Naive thymus-derived CD8-positive, alpha-beta T cell (primary cell): ENCODE results near the gene NFE2L2. TPM values are rescaled to one million over a fixed set of nuclear protein-coding genes. Genes with fewer than 3 reads are reported as not detected.

Source experiments
- ATAC-seq, 2 donors: fragments of 150-1000 bp; cut with Tn5 transposase in 1 of 2; sonication (Bioruptor Pico), chemical (Tn5 transposase) in 1 of 2; 1 replicate in 1 of 2; 2 replicates in 1 of 2; pipeline ENCODE4 v1.10.0; 2021; ENCODE audit warnings: mild to moderate bottlenecking in 2 of 2, moderate library complexity in 2 of 2
- POLR2A ChIA-PET: fragments of 350-600 bp; sonication (Branson Sonifier 250); formaldehyde crosslinking; loops from one replicate; lab custom pipeline; 2021; ENCODE audit warnings: antibody characterized with exemption; lab: Charles Lee
- DNase-seq, 10 donors: peaks; one replicate each; pipeline versions ENCODE4 v3.0.0 to v3.0.0-alpha.2; 2020 to 2022
- H3K27ac Mint-ChIP-seq, 10 donors: one replicate each; pipeline ENCODE4 v1.8.0; 2020 to 2022; ENCODE audit warnings: mild to moderate bottlenecking in 10 of 10, mixed read lengths in 10 of 10, moderate library complexity in 4 of 10, inconsistent platforms in 1 of 10
- H3K27me3 Mint-ChIP-seq, 5 donors: one replicate each; pipeline ENCODE4 v1.8.0; 2021 to 2022; ENCODE audit warnings: mixed read lengths in 5 of 5
- H3K36me3 Mint-ChIP-seq, 3 donors: one replicate each; pipeline ENCODE4 v1.8.0; 2020 to 2022; ENCODE audit warnings: mixed read lengths in 3 of 3, mild to moderate bottlenecking in 2 of 3, inconsistent platforms in 1 of 3
- H3K4me1 Mint-ChIP-seq, 4 donors: one replicate each; pipeline ENCODE4 v1.8.0; 2021 to 2022; ENCODE audit warnings: mixed read lengths in 4 of 4
- H3K4me3 Mint-ChIP-seq, 10 donors: one replicate each; pipeline ENCODE4 v1.8.0; 2020 to 2022; ENCODE audit warnings: mild to moderate bottlenecking in 10 of 10, mixed read lengths in 10 of 10, moderate library complexity in 6 of 10, inconsistent platforms in 1 of 10
- H3K9me3 Mint-ChIP-seq, 9 donors: one replicate each; pipeline ENCODE4 v1.8.0; 2020 to 2022; ENCODE audit warnings: mixed read lengths in 9 of 9, mild to moderate bottlenecking in 3 of 9, inconsistent platforms in 1 of 9, moderate library complexity in 1 of 9
- polyA plus RNA-seq, 3 donors: library from polyadenylated mRNA; unstranded; fragments of 300-500 nt; fragmentation: Illumina TruSeq; gene quantifications; one replicate each; pipeline ENCODE4 v1.2.3, GENCODE V29; 2021
- total RNA-seq, 8 experiments: library from RNA in 2 of 8; stranded (reverse) in 2 of 8; gene quantifications; one replicate each; pipeline ENCODE4 v1.2.3 and lab custom pipeline; 2021 to 2026

Gene NFE2L2
- total and polyA plus RNA-seq, 5 experiments from 2014 or later: 48.2 to 96.9 (median 57.8) TPM

DNA sequence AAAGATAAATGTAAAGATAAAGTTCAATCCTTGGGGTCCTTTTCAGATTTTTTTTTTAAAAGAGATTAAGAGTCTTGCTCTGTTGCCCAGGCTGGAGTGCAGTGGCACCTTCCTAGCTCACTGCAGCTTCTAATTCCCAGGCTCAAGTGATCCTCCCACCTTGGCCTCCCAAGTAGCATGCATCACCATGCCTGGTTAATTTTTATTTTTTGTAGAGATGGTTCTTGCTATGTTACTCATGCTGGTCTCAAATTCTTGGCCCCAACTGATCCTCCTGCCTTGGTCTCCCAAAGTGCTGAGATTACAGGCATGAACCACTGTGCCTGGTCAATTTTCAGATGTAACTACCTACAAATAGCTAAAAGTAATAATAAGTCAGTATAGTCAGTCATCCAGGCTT, 21.1 kb downstream of the NFE2L2 start:
- Mint-ChIP-seq H3K27me3 (no peaks in the 10 kb centered on the region), H3K36me3 (peaks cover 0 to 34% (median 7%) of the 10 kb centered on the region in 3 donors)
- ATAC-seq: no peak

DNA sequence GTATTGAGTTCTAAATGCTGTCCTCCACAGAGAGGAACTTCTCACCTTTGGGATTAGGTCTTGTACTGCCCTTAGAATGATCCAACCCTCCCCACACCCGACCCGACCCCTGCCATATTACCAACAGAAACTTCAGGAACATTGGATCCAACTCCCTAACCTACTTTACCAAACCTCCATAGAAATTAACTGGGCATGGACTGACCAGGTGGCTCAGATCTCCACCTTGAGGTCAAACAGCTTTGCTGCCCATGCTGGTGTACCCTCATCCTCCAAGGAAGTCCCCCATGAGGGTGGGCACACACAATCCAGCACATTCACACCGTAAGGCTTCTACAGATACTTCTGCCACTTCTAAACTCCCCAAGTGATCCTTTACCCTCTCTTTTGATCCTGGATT, 21.5 kb downstream of the NFE2L2 start:
- Mint-ChIP-seq H3K9me3 (no peaks in the 10 kb centered on the region), H3K4me3 (peak overlapping the region in 9 of 10 donors; percentile 45 to 84 (median 57))
- POLR2A ChIA-PET: interaction anchor here (0.7 to 1.1 kb wide), 3 partner anchors 16 to 31 kb away, joined by 3 to 4 read pairs (median 4); no protein-coding TSS in a partner anchor

More for the DNA sequence above, 21.1 kb downstream of the NFE2L2 start:
- peaks cover 35 to 94% (median 93%) of the 10 kb centered on the region in 4 donors for H3K4me1 Mint-ChIP-seq
- peak overlapping the region; percentile 56 to 92 (median 85) for H3K27ac Mint-ChIP-seq
- H3K4me3 Mint-ChIP-seq: peak overlapping the region in 8 of 10 donors; percentile 42 to 84 (median 58)
- POLR2A ChIA-PET: interaction anchor here (0.7 to 1.1 kb wide), 4 partner anchors 15 to 32 kb away, joined by 3 to 4 read pairs (median 4); partner anchors contain the start of gene NFE2L2
- no peak for DNase-seq
- H3K9me3 Mint-ChIP-seq: no peaks in the 10 kb centered on the region

DNA sequence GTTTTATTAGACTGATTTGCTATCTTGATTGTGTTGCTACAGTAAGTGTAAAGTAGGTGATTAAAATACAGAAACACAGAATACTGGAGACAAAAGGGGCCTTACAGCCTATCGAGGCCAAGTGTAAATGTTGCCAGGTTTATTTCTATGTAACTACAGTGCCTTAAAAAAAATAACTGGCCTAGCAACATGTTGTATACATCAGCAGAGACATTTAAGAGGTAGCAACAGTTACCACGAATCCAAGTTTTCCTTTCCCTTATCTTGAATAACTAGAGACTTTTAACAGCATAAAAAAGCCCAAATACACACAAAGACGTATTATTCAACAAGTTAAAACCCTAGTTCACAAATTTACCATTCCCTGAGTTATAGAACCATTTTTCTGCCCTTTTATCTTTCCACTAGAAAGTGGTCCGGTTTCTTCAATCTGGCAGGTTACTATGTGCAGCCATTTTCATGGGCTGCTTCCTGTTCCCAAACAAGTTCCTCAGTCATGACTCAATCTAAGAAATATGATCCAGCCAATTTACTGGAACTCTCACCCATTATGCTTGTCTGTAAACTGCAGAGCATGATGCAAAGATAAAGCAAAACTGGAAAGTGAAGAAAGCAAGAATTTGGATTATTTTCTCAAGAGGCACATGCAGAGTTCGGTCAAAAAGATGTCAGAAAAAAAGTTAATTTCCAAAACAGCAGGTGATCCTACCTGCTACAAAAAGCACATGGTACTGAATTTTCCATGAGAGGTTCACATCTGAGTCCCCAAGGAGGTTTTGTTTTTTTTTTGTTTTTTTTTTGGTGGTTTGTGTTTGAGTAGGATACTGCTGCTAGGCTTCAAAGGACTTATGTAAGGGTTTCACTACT, 22.2 kb downstream of the NFE2L2 start:
- peak; percentile 26 to 35 for ATAC-seq
- DNase-seq: no peak
- Mint-ChIP-seq H3K9me3 (no peaks in the 10 kb centered on the region), H3K4me1 (peaks cover 35 to 95% (median 94%) of the 10 kb centered on the region in 4 donors), H3K36me3 (peaks cover 0 to 27% (median 7%) of the 10 kb centered on the region in 3 donors), H3K27me3 (no peaks in the 10 kb centered on the region), H3K27ac (peak overlapping the region; percentile 53 to 94 (median 86)), H3K4me3 (peak overlapping the region in 9 of 10 donors; percentile 45 to 84 (median 57))
- POLR2A ChIA-PET: interaction anchor here (0.9 to 1.0 kb wide), 2 partner anchors 12 to 17 kb away, joined by 3 to 4 read pairs; no protein-coding TSS in a partner anchor

More for the DNA sequence above, 21.5 kb downstream of the NFE2L2 start:
- Mint-ChIP-seq H3K27me3 (no peaks in the 10 kb centered on the region), H3K4me1 (peaks cover 35 to 96% (median 95%) of the 10 kb centered on the region in 4 donors), H3K27ac (peak overlapping the region; percentile 72 to 92 (median 86)), H3K36me3 (peaks cover 0 to 32% (median 7%) of the 10 kb centered on the region in 3 donors)
- DNase-seq (no peak), ATAC-seq (no peak)

DNA sequence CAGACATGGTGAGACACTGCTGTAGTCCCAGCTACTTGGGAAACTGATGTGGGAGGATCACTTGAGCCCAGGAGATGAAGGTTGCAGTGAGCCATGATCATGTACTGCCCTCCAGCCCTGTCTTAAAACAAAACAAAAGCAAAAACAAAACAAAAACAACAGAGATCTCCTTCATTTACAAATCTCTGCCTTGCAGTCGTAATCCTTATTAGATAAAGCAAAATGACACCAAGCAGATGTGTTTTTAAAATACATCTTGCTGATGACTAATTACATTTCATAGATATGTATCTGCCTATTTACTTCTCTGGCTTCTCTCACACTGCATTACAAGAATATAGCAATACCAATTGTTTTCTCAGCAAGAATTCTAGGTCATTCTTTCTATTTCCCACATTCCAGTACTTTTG, 22.8 kb downstream of the NFE2L2 start:
- H3K4me3 Mint-ChIP-seq: peak overlapping the region in 9 of 10 donors; percentile 14 to 84 (median 55)
- H3K36me3 Mint-ChIP-seq: peaks cover 0 to 27% (median 7%) of the 10 kb centered on the region in 3 donors
- POLR2A ChIA-PET: interaction anchor here (0.9 to 2.6 kb wide), 4 partner anchors 12 to 24 kb away, joined by 3 to 26 read pairs (median 4); partner anchors contain the start of gene NFE2L2
- no peak for DNase-seq
- H3K9me3 Mint-ChIP-seq: no peaks in the 10 kb centered on the region
- no peak for ATAC-seq
- H3K4me1 Mint-ChIP-seq: peaks cover 32 to 91% (median 90%) of the 10 kb centered on the region in 4 donors
- H3K27me3 Mint-ChIP-seq: no peaks in the 10 kb centered on the region
- H3K27ac Mint-ChIP-seq: peak overlapping the region; percentile 53 to 94 (median 84)

DNA sequence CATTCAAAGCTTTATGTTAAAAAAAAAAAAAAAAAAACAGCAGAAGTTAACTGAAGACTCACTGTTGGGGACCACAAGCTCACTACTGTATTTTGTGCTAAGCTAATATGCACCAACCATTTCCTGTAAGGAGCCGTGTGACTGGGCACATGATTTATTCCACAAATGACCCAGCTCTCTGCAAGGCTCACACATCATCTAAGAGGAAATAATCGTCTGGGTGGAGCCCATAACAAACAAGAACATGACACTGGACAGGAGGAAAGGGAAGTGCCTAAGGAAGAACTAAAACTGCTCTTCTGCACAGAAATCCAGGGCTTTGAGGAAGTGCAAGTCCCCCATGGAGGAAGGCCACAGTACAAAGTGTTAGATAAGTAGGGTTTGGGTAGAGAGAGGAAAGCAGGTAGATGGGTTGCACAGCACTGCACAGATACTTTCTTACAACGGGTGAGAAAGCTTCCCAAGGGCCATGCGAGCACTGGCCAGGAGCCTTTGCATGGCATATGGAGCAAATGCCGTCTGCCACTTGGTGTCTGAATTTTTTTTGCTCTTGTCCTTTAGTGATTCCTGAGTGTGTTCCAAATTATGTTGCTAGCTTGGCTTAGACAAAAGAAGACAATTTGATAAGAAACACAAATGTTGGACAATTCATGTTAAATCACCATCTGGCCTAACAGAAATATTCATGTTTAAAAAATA, 24.4 kb downstream of the NFE2L2 start:
- Mint-ChIP-seq H3K4me3 (peak overlapping the region; percentile 1 to 84 (median 62)), H3K4me1 (peaks cover 36 to 86% (median 85%) of the 10 kb centered on the region in 4 donors), H3K9me3 (no peaks in the 10 kb centered on the region), H3K27me3 (no peaks in the 10 kb centered on the region), H3K27ac (peak overlapping the region; percentile 8 to 94 (median 83)), H3K36me3 (peaks cover 0 to 35% (median 12%) of the 10 kb centered on the region in 3 donors)
- DNase-seq: peak in 3 of 10 donors; percentile 27 to 39 (median 36)
- peak; percentile 65 to 75 for ATAC-seq
- POLR2A ChIA-PET: interaction anchor here (1.0 to 2.6 kb wide), 5 partner anchors 14 to 28 kb away, joined by 3 to 26 read pairs (median 4); partner anchors contain the start of genes HNRNPA3 and NFE2L2

DNA sequence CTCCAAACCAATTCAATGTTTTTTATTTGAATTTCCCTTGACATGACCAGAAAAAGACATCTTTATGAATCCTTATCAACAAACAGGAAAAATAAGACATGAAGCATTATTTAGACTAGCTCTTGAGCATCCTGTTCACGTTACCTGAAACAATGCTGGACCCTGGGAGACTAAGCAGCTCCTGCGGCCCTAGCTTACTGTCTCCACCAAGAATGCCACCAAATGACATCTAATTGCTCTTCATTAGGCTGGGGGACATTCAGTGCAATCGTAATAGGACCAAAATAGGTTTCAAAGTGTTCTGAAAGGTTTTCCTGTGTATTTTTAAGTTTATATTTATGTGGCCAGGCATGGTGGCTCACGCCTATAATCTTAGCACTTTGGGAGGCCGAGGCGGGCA, 25.5 kb downstream of the NFE2L2 start:
- no peaks in the 10 kb centered on the region for H3K27me3 Mint-ChIP-seq
- POLR2A ChIA-PET: interaction anchor here (1.0 to 2.6 kb wide), 4 partner anchors 13 to 25 kb away, joined by 3 to 26 read pairs (median 5); partner anchors contain the start of gene NFE2L2
- no peaks in the 10 kb centered on the region for H3K9me3 Mint-ChIP-seq
- DNase-seq: no peak
- peak overlapping the region in 4 of 10 donors; percentile 2 to 38 (median 15) for H3K4me3 Mint-ChIP-seq
- ATAC-seq: no peak
- peaks cover 0 to 36% (median 14%) of the 10 kb centered on the region in 3 donors for H3K36me3 Mint-ChIP-seq
- peaks cover 35 to 83% (median 82%) of the 10 kb centered on the region in 4 donors for H3K4me1 Mint-ChIP-seq
- peak overlapping the region; percentile 2 to 93 (median 74) for H3K27ac Mint-ChIP-seq

DNA sequence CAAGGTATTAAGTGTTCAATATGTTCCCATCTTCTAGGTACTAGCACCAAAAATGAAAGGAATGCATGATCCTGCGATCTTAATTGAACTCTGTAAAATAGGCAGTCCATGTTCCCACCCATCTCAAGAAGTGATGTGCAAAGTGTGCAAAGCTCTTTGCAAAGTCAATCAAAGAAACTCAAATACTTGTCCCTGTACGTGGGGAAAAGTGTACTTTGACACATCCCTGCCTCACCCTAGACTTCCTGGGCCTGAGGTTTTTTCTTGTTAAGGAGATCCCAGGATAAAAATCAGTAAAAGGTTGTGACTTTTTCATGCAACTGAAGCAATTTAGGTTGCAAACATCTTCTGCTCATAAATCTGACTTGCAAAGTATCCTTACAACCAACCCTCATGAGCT, 26.6 kb downstream of the NFE2L2 start:
- no peak for ATAC-seq
- peak overlapping the region in 9 of 10 donors; percentile 2 to 84 (median 60) for H3K27ac Mint-ChIP-seq
- H3K4me3 Mint-ChIP-seq: no peak overlapping the region
- POLR2A ChIA-PET: interaction anchor here (0.5 to 4.8 kb wide), 3 partner anchors 10 to 26 kb away, joined by 3 to 33 read pairs (median 3); partner anchors contain the start of gene NFE2L2
- H3K9me3 Mint-ChIP-seq: no peaks in the 10 kb centered on the region
- DNase-seq: no peak
- no peaks in the 10 kb centered on the region for H3K27me3 Mint-ChIP-seq
- H3K36me3 Mint-ChIP-seq: peaks cover 0 to 42% (median 16%) of the 10 kb centered on the region in 3 donors
- H3K4me1 Mint-ChIP-seq: peaks cover 29 to 79% (median 77%) of the 10 kb centered on the region in 4 donors

DNA sequence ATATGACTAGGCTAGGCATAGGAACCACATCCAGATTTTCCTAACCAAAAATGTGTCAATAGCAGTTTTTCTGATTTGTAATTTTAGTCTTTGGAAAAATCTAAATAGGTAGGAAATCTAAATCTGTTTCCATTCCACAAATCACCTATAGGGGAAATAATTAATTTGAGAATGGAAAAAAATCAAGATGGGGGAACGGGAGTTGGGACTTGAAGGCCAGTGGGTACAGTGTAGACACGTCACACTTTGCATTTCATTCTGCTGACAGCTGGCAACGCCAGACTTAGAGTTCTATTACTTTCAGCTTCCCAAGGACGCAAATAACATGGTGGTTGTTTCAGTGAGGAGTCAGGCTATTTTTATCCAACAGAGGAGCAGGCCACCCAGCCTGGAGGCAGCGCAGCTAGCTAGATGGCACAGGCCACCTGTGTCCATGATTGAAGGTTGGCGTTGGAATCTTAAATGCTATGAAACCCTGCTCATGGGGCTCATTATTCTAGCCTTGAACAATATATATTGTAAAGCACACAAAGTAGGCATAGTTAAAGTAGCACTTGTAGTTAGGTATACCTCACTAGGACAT, 28.6 kb downstream of the NFE2L2 start:
- Mint-ChIP-seq H3K27me3 (no peaks in the 10 kb centered on the region), H3K4me1 (peaks cover 15 to 66% (median 62%) of the 10 kb centered on the region in 4 donors), H3K9me3 (no peaks in the 10 kb centered on the region), H3K4me3 (no peak overlapping the region), H3K27ac (peak overlapping the region in 8 of 10 donors; percentile 5 to 87 (median 60)), H3K36me3 (peaks cover 0 to 47% (median 26%) of the 10 kb centered on the region in 3 donors)
- POLR2A ChIA-PET: interaction anchor here (1.2 to 4.8 kb wide), 2 partner anchors 17 to 28 kb away, joined by 3 to 33 read pairs; partner anchors contain the start of gene NFE2L2
- DNase-seq (no peak), ATAC-seq (no peak)

DNA sequence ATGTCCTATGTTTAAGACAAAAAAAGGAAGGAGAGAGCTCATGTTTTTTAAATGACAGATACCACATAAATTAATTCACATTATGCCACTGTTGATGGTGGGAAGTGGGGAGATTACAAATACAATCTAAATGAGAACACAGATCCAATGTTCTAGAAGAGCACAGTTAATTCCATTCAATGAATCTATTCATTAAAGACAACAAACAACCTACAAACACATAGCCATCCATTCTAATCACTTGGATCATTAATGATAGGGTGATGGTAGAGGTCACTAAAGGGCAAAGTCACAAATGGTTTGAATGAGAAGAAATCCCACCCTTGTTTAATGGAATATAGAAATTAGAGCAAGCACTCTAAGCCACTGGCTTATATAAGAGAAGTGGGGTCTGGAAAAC, 30.3 kb downstream of the NFE2L2 start:
- DNase-seq (no peak), ATAC-seq (no peak)
- POLR2A ChIA-PET: interaction anchor here (0.6 to 4.8 kb wide), 2 partner anchors 8 to 30 kb away, joined by 3 to 33 read pairs; partner anchors contain the start of gene NFE2L2
- peaks cover 5 to 58% (median 30%) of the 10 kb centered on the region in 3 donors for H3K36me3 Mint-ChIP-seq
- peaks cover 18 to 60% (median 54%) of the 10 kb centered on the region in 4 donors for H3K4me1 Mint-ChIP-seq
- H3K27me3 Mint-ChIP-seq: no peaks in the 10 kb centered on the region
- no peaks in the 10 kb centered on the region for H3K9me3 Mint-ChIP-seq
- H3K27ac Mint-ChIP-seq: peak overlapping the region in 7 of 10 donors; percentile 0 to 70 (median 54)
- H3K4me3 Mint-ChIP-seq: no peak overlapping the region

DNA sequence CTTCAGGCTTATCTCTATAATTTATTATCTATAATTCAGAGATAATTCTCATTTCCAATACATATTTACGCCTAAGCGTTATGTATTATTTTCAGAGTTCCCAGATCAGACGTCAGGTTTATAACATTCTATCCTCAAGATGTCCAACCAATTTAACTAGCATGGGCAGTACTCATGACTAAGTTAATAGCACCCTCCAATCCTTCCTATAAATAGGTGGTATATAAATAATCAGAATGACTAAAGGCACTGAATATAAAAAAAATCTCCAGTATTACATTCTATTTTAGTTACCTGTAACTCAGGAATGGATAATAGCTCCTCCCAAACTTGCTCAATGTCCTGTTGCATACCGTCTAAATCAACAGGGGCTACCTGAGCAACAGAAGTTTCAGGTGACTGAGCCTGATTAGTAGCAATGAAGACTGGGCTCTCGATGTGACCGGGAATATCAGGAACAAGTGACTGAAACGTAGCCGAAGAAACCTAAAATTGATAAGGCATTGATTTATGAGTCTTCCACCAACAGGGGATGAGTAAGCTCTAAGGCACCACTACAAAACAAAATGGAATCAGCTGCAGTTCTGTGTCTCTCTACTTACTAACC, 32.3 kb downstream of the NFE2L2 start:
- no peaks in the 10 kb centered on the region for H3K27me3 Mint-ChIP-seq
- no peak overlapping the region for H3K4me3 Mint-ChIP-seq
- DNase-seq (no peak), ATAC-seq (no peak)
- POLR2A ChIA-PET: interaction anchor here (0.8 to 2.4 kb wide), 2 partner anchors 20 to 32 kb away, joined by 3 to 16 read pairs; partner anchors contain the start of genes HNRNPA3 and NFE2L2
- H3K4me1 Mint-ChIP-seq: peaks cover 26 to 56% (median 48%) of the 10 kb centered on the region in 4 donors
- H3K27ac Mint-ChIP-seq: peak overlapping the region in 7 of 10 donors; percentile 31 to 91 (median 54)
- no peaks in the 10 kb centered on the region for H3K9me3 Mint-ChIP-seq
- H3K36me3 Mint-ChIP-seq: peaks cover 5 to 68% (median 34%) of the 10 kb centered on the region in 3 donors

DNA sequence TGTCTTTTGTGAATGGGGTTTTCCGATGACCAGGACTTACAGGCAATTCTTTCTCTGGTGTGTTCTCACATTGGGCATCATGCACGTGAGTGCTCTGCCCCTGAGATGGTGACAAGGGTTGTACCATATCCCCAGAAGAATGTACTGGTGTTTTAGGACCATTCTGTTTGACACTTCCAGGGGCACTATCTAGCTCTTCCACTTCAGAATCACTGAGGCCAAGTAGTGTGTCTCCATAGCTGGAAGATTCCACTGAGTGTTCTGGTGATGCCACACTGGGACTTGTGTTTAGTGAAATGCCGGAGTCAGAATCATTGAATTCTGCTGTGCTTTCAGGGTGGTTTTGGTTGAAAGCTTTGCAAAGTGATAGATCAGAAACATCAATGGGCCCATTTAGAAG, 33.3 kb downstream of the NFE2L2 start:
- Mint-ChIP-seq H3K4me3 (peak overlapping the region in 1 of 10 donors; percentile 18), H3K36me3 (peaks cover 5 to 76% (median 37%) of the 10 kb centered on the region in 3 donors), H3K9me3 (no peaks in the 10 kb centered on the region), H3K27me3 (no peaks in the 10 kb centered on the region), H3K4me1 (peaks cover 31 to 58% (median 49%) of the 10 kb centered on the region in 4 donors), H3K27ac (peak overlapping the region in 6 of 10 donors; percentile 13 to 55 (median 42))
- ATAC-seq (no peak), DNase-seq (no peak)
- POLR2A ChIA-PET: interaction anchor here (2.4 kb wide), 1 partner anchor 33 kb away, joined by 16 read pairs; the partner anchor contains the start of gene NFE2L2
